HL-60 (cell line): ENCODE results near the gene FPR1.

Experiments
- POLR2AphosphoS5 ChIP-seq: IDR thresholded peaks from 2 replicates; pipeline ENCODE4 v1.6.1; 2012; ENCODE audit warnings: low read depth
- TF ChIP-seq, protein P1 (sequence below): IDR thresholded peaks from one replicate; pipeline ENCODE4 v1.5.1; 2011; ENCODE audit warnings: low read length, control low read depth, inconsistent platforms; ENCODE audit not compliant: insufficient read depth
- TF ChIP-seq, protein P2 (sequence below): IDR thresholded peaks from 2 replicates; pipeline ENCODE4 v1.6.1; 2012; ENCODE audit warnings: low read depth; ENCODE audit not compliant: insufficient replicate concordance

DNA sequence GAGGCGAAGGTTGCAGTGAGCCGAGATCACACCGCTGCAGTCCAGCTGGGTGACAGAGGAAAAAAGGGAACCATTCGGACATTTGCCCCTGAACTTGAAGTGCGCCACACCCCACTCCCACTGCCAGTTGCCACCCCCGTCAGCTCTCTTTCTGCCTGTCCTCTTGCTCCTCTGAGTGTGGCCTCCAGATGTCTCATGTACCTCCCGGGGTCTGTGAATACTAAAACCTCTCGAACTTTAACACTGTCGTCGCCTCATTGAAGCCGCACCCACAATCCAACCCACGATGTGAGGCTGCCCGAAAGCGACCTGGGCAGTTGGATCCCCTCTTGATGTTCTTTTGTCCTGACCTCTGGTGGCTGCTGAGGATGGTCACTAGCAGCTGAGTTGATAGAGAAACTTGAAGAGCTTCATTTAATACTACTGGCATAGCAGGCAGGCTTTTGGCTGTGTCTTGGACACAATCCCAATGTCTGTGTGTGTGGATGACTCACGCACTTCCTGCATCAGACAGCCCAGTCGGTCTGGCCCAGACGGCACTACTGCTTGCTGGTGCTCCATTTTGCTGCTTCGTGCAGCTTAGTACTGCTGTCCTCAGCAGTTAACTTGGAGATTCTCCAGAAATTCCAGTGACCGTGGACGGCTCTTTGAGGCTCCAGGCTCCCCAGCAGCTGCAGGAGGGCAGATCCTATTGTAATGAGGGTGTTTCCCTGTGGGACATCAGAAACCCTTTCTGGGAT is 47.5 kb upstream of the FPR1 start:
- TF ChIP-seq, protein P1, sequence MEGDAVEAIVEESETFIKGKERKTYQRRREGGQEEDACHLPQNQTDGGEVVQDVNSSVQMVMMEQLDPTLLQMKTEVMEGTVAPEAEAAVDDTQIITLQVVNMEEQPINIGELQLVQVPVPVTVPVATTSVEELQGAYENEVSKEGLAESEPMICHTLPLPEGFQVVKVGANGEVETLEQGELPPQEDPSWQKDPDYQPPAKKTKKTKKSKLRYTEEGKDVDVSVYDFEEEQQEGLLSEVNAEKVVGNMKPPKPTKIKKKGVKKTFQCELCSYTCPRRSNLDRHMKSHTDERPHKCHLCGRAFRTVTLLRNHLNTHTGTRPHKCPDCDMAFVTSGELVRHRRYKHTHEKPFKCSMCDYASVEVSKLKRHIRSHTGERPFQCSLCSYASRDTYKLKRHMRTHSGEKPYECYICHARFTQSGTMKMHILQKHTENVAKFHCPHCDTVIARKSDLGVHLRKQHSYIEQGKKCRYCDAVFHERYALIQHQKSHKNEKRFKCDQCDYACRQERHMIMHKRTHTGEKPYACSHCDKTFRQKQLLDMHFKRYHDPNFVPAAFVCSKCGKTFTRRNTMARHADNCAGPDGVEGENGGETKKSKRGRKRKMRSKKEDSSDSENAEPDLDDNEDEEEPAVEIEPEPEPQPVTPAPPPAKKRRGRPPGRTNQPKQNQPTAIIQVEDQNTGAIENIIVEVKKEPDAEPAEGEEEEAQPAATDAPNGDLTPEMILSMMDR: no peak
- TF ChIP-seq, protein P2, sequence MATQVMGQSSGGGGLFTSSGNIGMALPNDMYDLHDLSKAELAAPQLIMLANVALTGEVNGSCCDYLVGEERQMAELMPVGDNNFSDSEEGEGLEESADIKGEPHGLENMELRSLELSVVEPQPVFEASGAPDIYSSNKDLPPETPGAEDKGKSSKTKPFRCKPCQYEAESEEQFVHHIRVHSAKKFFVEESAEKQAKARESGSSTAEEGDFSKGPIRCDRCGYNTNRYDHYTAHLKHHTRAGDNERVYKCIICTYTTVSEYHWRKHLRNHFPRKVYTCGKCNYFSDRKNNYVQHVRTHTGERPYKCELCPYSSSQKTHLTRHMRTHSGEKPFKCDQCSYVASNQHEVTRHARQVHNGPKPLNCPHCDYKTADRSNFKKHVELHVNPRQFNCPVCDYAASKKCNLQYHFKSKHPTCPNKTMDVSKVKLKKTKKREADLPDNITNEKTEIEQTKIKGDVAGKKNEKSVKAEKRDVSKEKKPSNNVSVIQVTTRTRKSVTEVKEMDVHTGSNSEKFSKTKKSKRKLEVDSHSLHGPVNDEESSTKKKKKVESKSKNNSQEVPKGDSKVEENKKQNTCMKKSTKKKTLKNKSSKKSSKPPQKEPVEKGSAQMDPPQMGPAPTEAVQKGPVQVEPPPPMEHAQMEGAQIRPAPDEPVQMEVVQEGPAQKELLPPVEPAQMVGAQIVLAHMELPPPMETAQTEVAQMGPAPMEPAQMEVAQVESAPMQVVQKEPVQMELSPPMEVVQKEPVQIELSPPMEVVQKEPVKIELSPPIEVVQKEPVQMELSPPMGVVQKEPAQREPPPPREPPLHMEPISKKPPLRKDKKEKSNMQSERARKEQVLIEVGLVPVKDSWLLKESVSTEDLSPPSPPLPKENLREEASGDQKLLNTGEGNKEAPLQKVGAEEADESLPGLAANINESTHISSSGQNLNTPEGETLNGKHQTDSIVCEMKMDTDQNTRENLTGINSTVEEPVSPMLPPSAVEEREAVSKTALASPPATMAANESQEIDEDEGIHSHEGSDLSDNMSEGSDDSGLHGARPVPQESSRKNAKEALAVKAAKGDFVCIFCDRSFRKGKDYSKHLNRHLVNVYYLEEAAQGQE: no peak
- TF ChIP-seq POLR2AphosphoS5: no peak
